PC-9 (cell line): ENCODE data around the gene COL13A1.

ENCODE experiments used
- EZH2 ChIP-seq: fragments of 200-600 bp; sonication (generic); IDR thresholded peaks from 2 replicates; pipeline ENCODE4 v1.8.0; 2017; ENCODE audit warnings: antibody characterized with exemption, low read depth
- TF ChIP-seq, protein P1 (sequence below): fragments of 200-600 bp; sonication (generic); conservative IDR thresholded peaks from 2 replicates; pipeline ENCODE4 v1.6.1; 2017; ENCODE audit warnings: mixed run types, antibody characterized with exemption, mild to moderate bottlenecking, moderate library complexity

DNA sequence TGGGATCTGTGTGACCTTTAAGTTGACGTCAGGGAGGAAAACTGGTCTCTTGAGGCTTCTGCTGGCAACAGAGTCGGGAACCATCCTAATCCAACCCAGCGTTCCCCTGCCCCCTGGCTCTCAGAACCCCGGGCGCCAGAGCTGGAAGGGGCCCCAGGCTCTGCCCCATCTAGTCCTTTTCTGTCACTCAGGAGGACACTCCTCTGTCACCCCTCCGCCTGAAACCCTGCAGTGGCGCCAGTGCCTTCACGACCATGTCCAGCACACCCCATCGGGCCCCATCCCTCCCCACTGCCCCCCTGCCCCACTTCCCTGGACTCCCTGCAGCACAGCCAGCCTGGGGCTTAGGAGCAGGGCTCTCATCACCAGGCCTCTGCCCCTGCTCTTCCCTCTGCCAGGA lies 39.1 kb downstream of the COL13A1 start:
- TF ChIP-seq, protein P1, sequence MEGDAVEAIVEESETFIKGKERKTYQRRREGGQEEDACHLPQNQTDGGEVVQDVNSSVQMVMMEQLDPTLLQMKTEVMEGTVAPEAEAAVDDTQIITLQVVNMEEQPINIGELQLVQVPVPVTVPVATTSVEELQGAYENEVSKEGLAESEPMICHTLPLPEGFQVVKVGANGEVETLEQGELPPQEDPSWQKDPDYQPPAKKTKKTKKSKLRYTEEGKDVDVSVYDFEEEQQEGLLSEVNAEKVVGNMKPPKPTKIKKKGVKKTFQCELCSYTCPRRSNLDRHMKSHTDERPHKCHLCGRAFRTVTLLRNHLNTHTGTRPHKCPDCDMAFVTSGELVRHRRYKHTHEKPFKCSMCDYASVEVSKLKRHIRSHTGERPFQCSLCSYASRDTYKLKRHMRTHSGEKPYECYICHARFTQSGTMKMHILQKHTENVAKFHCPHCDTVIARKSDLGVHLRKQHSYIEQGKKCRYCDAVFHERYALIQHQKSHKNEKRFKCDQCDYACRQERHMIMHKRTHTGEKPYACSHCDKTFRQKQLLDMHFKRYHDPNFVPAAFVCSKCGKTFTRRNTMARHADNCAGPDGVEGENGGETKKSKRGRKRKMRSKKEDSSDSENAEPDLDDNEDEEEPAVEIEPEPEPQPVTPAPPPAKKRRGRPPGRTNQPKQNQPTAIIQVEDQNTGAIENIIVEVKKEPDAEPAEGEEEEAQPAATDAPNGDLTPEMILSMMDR = no peak
- TF ChIP-seq EZH2 = no peak
